ENCODE data around the gene KRT8. TPM values are rescaled to one million over a fixed set of nuclear protein-coding genes. Genes with fewer than 3 reads are reported as not detected.

Gene KRT8
- total RNA-seq, 1 experiment from 2014 or later = 1,655 TPM

DNA sequence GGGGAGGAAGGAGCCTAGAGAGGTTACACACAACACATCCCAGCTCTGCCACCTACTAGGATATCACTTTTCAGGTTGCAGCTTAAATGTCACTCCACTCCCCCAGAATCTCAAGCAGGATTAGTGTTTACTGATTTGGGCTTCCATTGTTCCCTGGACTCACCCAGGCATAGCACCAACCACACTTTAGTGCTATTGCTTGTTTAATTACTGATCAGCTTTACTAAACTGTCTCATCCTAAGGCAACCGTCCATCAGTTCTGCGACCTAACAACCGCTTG, 38.0 kb upstream of the KRT8 start:
- H3K4me2 ChIP-seq (ENCODE audit: low read length) = peak overlapping the region; percentile 11; the same call in 1 of the 2 replicates
- no peak for DNase-seq (ENCODE audit: low read depth, low spot score)
- ChIA-PET RAD21 (ENCODE audit: low non-redundant PET in 1 of 2, low total read pairs in 2 of 2, uncharacterized antibody in 2 of 2, unreplicated experiment in 2 of 2) (no interaction called here), CTCF (interaction anchor here (0.8 to 1.3 kb wide), 4 partner anchors 11 to 63 kb away, joined by 3 to 4 read pairs (median 3); partner anchors contain the start of gene KRT8), POLR2A (interaction anchor here (0.9 to 13.7 kb wide), 5 partner anchors 9 to 40 kb away, joined by 3 to 379 read pairs (median 6); partner anchors contain the start of gene KRT8)
- no peak for ATAC-seq
- intact Hi-C loops (cut with micrococcal nuclease) = no loop called here
- BruUV-seq (replicated peaks) = no TSS peak
- no peaks in the 10 kb centered on the region for H3K36me3 ChIP-seq (ENCODE audit: control insufficient read depth in 1 of 2, insufficient read depth in 2 of 2, low read length in 2 of 2)
- no peaks in the 10 kb centered on the region for H3K9me2 ChIP-seq (ENCODE audit: insufficient read depth)
- no peak overlapping the region for H3K4me3 ChIP-seq (replicated peaks in 1 of 2; ENCODE audit: low read depth in 1 of 2, low read length in 2 of 2)
- no peaks in the 10 kb centered on the region for H3K27me3 ChIP-seq (ENCODE audit: insufficient read depth, low read length)
- peaks cover 69% of the 10 kb centered on the region in 2 experiments for H3K4me1 ChIP-seq (ENCODE audit: control insufficient read depth in 1 of 2, insufficient read depth in 2 of 2, low read length in 2 of 2)
- H3K79me2 ChIP-seq (ENCODE audit: insufficient read depth, low read length) = peaks cover 15% of the 10 kb centered on the region
- H4K20me1 ChIP-seq (ENCODE audit: insufficient read depth) = no peaks in the 10 kb centered on the region
- H3K9ac ChIP-seq (ENCODE audit: low read length) = peak overlapping the region; percentile 24; the same call in 1 of the 2 replicates
- no peaks in the 10 kb centered on the region for H3K9me3 ChIP-seq (ENCODE audit: control insufficient read depth in 1 of 2, insufficient read depth in 1 of 2, low read depth in 1 of 2, low read length in 2 of 2)
- TF ChIP-seq YY1 (IDR thresholded peaks at IDR 0.05; ENCODE audit: extremely low read depth, insufficient replicate concordance, low read depth, low read length) (no peak), RAD21 (IDR thresholded peaks at IDR 0.05; ENCODE audit: low read depth) (no peak), EZH2 (IDR thresholded peaks at IDR 0.05) (no peak), SRF (IDR thresholded peaks at IDR 0.05; ENCODE audit: low read depth) (no peak), POLR2A (IDR thresholded peaks at IDR 0.05; ENCODE audit: borderline replicate concordance, extremely low read depth, insufficient read depth, insufficient read length) (no peak), CTCF (IDR thresholded peaks at IDR 0.05 in 2 of 3, conservative IDR thresholded peaks at IDR 0.05 in 1 of 3; ENCODE audit: borderline replicate concordance in 1 of 3, insufficient read depth in 1 of 3, low read depth in 2 of 3, low read length in 2 of 3) (no peak), SIN3A (IDR thresholded peaks at IDR 0.05; ENCODE audit: low read depth) (no peak), JUND (IDR thresholded peaks at IDR 0.05) (no peak), SP1 (IDR thresholded peaks at IDR 0.05; ENCODE audit: low read depth) (no peak), FOSL1 (IDR thresholded peaks at IDR 0.05; ENCODE audit: low read depth) (no peak), TCF7L2 (IDR thresholded peaks at IDR 0.05; ENCODE audit: borderline replicate concordance, extremely low read depth, insufficient read depth, insufficient read length) (no peak), EZH2phosphoT487 (IDR thresholded peaks at IDR 0.05; ENCODE audit: borderline replicate concordance) (no peak), EGR1 (IDR thresholded peaks at IDR 0.05; ENCODE audit: low read depth) (no peak), ZNF274 (IDR thresholded peaks at IDR 0.05; ENCODE audit: low read depth, low read length) (no peak), MAX (IDR thresholded peaks at IDR 0.05) (no peak), CBX3 (IDR thresholded peaks at IDR 0.05; ENCODE audit: low read depth) (no peak)
- TF ChIP-seq, protein P1, sequence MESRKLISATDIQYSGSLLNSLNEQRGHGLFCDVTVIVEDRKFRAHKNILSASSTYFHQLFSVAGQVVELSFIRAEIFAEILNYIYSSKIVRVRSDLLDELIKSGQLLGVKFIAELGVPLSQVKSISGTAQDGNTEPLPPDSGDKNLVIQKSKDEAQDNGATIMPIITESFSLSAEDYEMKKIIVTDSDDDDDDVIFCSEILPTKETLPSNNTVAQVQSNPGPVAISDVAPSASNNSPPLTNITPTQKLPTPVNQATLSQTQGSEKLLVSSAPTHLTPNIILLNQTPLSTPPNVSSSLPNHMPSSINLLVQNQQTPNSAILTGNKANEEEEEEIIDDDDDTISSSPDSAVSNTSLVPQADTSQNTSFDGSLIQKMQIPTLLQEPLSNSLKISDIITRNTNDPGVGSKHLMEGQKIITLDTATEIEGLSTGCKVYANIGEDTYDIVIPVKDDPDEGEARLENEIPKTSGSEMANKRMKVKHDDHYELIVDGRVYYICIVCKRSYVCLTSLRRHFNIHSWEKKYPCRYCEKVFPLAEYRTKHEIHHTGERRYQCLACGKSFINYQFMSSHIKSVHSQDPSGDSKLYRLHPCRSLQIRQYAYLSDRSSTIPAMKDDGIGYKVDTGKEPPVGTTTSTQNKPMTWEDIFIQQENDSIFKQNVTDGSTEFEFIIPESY (IDR thresholded peaks at IDR 0.05; ENCODE audit: extremely low read depth, insufficient replicate concordance, low read length) = no peak
- TF ChIP-seq, protein P2, sequence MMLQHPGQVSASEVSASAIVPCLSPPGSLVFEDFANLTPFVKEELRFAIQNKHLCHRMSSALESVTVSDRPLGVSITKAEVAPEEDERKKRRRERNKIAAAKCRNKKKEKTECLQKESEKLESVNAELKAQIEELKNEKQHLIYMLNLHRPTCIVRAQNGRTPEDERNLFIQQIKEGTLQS (IDR thresholded peaks at IDR 0.05) = no peak
- H3K27ac ChIP-seq (ENCODE audit: low read depth, low read length) = no peak overlapping the region
- H2AFZ ChIP-seq (ENCODE audit: low read depth, low read length, poor library complexity, severe bottlenecking) = no peak overlapping the region
